ENCODE data around the gene ZNF138. TPM values are rescaled to one million over a fixed set of nuclear protein-coding genes. Genes with fewer than 3 reads are reported as not detected.
"Not testable (repeated sequence)": the region's sequence is repeated elsewhere in the genome, so short reads cannot be mapped to it uniquely, and the experiment has no call there.

The ZNF138 gene
- total and polyA plus RNA-seq, 10 of the 15 experiments (the other 5 are each of a cell fraction or from before 2014, with no cell fraction given), result 5.9 to 14.9 (median 12.4) TPM

- no peak overlapping the region for H3K4me2 ChIP-seq (ENCODE audit: control insufficient read depth, insufficient read depth)
- CTCF ChIA-PET, result no interaction called here
- H3K4me1 ChIP-seq (ENCODE audit: control insufficient read depth, insufficient read depth, low read length), result no peaks in the 10 kb centered on the region
- in situ Hi-C loops (cut with MboI), result no loop called here
- H4K20me1 ChIP-seq (ENCODE audit: control insufficient read depth, insufficient read depth), result no peaks in the 10 kb centered on the region
- no peaks in the 10 kb centered on the region for H3K9me3 ChIP-seq (replicated peaks; ENCODE audit: control insufficient read depth, insufficient read depth, low read length)
- POLR2A ChIA-PET, result no interaction called here
- no peak overlapping the region for H3K27ac ChIP-seq (ENCODE audit: control insufficient read depth, insufficient read depth)
- 32% methylated on average over 3 of the region's 3 CpGs for WGBS (ENCODE audit: insufficient coverage, insufficient replicate concordance, low lambda C conversion rate, missing lambda C conversion rate)
- intact Hi-C loops (cut with micrococcal nuclease; ENCODE audit: unreplicated experiment), result no loop called here
- TF ChIP-seq SIN3A (IDR thresholded peaks at IDR 0.05; ENCODE audit: low read depth, low read length) (no peak), ZNF274 (IDR thresholded peaks at IDR 0.05; ENCODE audit: insufficient read depth, insufficient read length) (no peak), NRF1 (conservative IDR thresholded peaks at IDR 0.05; ENCODE audit: low read depth, low read length) (no peak), PAX8 (IDR thresholded peaks at IDR 0.05) (no peak), RUNX3 (IDR thresholded peaks at IDR 0.05; ENCODE audit: low read length) (no peak), SUPT20H (IDR thresholded peaks at IDR 0.05; ENCODE audit: borderline replicate concordance, control insufficient read depth, low read depth, low read length) (no peak), BMI1 (IDR thresholded peaks at IDR 0.05; ENCODE audit: borderline replicate concordance) (no peak), RCOR1 (conservative IDR thresholded peaks at IDR 0.05; ENCODE audit: low read depth, low read length) (no peak)
- SMC1A ChIA-PET (ENCODE audit: uncharacterized antibody, unreplicated experiment), result no interaction called here
- no peaks in the 10 kb centered on the region for H3K27me3 ChIP-seq (replicated peaks in 1 of 2; ENCODE audit: control insufficient read depth in 2 of 2, insufficient read depth in 2 of 2, low read length in 1 of 2)
- no peak overlapping the region for H3K9ac ChIP-seq (ENCODE audit: control insufficient read depth, insufficient read depth, low read length)
- DNase-seq (ENCODE audit: low read depth, low spot score) (no peak), FAIRE-seq (no peak), ATAC-seq (no peak)
- H3K4me3 ChIP-seq, result no peak overlapping the region
- H2AFZ ChIP-seq (ENCODE audit: control insufficient read depth, low read depth, low read length), result no peak overlapping the region
- BruUV-seq (replicated peaks), result no TSS peak
- no peaks in the 10 kb centered on the region for H3K79me2 ChIP-seq (ENCODE audit: control insufficient read depth, insufficient read depth, low read length)
- no peaks in the 10 kb centered on the region for H3K36me3 ChIP-seq (ENCODE audit: control insufficient read depth in 2 of 2, insufficient read depth in 2 of 2, low read length in 1 of 2)
- RAD21 ChIA-PET (ENCODE audit: unreplicated experiment), result no interaction called here
Measured at GRCh38 chr7:64775289-64775688, 18.9 kb upstream of the ZNF138 start.

DNA sequence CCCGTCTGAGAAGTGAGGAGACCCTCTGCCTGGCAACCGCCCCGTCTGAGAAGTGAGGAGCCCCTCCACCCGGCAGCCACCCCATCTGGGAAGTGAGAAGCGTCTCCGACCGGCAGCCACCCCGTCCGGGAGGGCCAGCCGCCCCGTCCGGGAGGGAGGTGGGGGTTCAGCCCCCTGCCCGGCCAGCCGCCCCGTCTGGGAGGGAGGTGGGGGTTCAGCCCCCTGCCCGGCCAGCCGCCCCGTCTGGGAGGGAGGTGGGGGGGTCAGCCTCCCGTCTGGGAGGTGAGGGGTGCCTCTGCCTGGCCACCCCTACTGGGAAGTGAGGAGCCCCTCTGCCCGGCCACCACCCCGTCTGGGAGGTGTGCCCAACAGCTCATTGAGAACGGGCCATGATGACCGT is 9.4 kb upstream of the ZNF138 start:
- H3K27me3 ChIP-seq (replicated peaks in 1 of 2; ENCODE audit: control insufficient read depth in 2 of 2, insufficient read depth in 2 of 2, low read length in 1 of 2); RAD21 ChIA-PET (ENCODE audit: unreplicated experiment); H3K27ac ChIP-seq (ENCODE audit: control insufficient read depth, insufficient read depth); FAIRE-seq; H3K4me1 ChIP-seq (ENCODE audit: control insufficient read depth, insufficient read depth, low read length); ATAC-seq; H3K4me2 ChIP-seq (ENCODE audit: control insufficient read depth, insufficient read depth); H3K79me2 ChIP-seq (ENCODE audit: control insufficient read depth, insufficient read depth, low read length); H3K36me3 ChIP-seq (ENCODE audit: control insufficient read depth in 2 of 2, insufficient read depth in 2 of 2, low read length in 1 of 2); CTCF ChIA-PET; H3K9ac ChIP-seq (ENCODE audit: control insufficient read depth, insufficient read depth, low read length); SMC1A ChIA-PET (ENCODE audit: uncharacterized antibody, unreplicated experiment); DNase-seq (ENCODE audit: low read depth, low spot score); POLR2A ChIA-PET; intact Hi-C loops (cut with micrococcal nuclease; ENCODE audit: unreplicated experiment); H3K4me3 ChIP-seq; H3K9me3 ChIP-seq (replicated peaks; ENCODE audit: control insufficient read depth, insufficient read depth, low read length); BruUV-seq (replicated peaks); H2AFZ ChIP-seq (ENCODE audit: control insufficient read depth, low read depth, low read length); in situ Hi-C loops (cut with MboI); H4K20me1 ChIP-seq (ENCODE audit: control insufficient read depth, insufficient read depth): not testable (repeated sequence)
- whole genome bisulfite sequencing (ENCODE audit: insufficient coverage, insufficient replicate concordance, low lambda C conversion rate, missing lambda C conversion rate), result 70% methylated on average over 5 of the region's 23 CpGs
